Body of pancreas (tissue), 4 donors: ENCODE measurements around the gene WRNIP1. TPM values are rescaled to one million over a fixed set of nuclear protein-coding genes. Genes with fewer than 3 reads are reported as not detected.

Source experiments
- ATAC-seq: fragments of 150-250 bp; one replicate; pipeline ENCODE4 v1.9.1; 2016
- DNase-seq, 4 donors: peaks; one replicate each; pipeline ENCODE4 v3.0.0-alpha.2; 2019
- H3K27ac ChIP-seq, 4 donors: fragments of 200-600 bp; sonication (generic); 1 replicate in 3 of 4; 2 replicates in 1 of 4; pipeline versions ENCODE4 v1.5.1 to v1.6.1; 2016 to 2019; ENCODE audit warnings: mild to moderate bottlenecking in 1 of 4, mixed read lengths in 1 of 4, moderate library complexity in 1 of 4
- H3K27me3 ChIP-seq, 2 donors: fragments of 200-600 bp; sonication (generic); one replicate each; pipeline ENCODE4 v1.6.0; 2016; ENCODE audit warnings: mild to moderate bottlenecking in 1 of 2
- H3K36me3 ChIP-seq, 2 donors: fragments of 200-600 bp; sonication (generic); replicated peaks in 1 of 2; 2 replicates each; pipeline ENCODE4 v1.5.1; 2016; ENCODE audit warnings: low read depth in 2 of 2; ENCODE audit not compliant: insufficient read depth in 1 of 2
- H3K4me1 ChIP-seq: fragments of 200-600 bp; sonication (generic); one replicate; pipeline ENCODE4 v1.6.0; 2016
- H3K4me3 ChIP-seq, 2 donors: fragments of 200-600 bp; sonication (generic); 1 replicate in 1 of 2; 2 replicates in 1 of 2; pipeline ENCODE4 v1.5.1; 2016 to 2019
- H3K9me3 ChIP-seq, 3 donors: fragments of 200-600 bp; sonication (generic); 1 replicate in 2 of 3; 2 replicates in 1 of 3; pipeline ENCODE4 v1.5.1; 2016
- POLR2A ChIP-seq, 3 donors: fragments of 450-650 bp; IDR thresholded peaks; one replicate each; pipeline ENCODE4 v1.6.1; 2016; ENCODE audit warnings: antibody characterized with exemption in 3 of 3, mild to moderate bottlenecking in 2 of 3
- WGBS, 2 donors: methylation state at CpG; one replicate each; pipeline ENCODE4 v1.1.5; 2017; 5-methylcytosine and 5-hydroxymethylcytosine counted together
- intact Hi-C: fragments of 100-400 bp; cut with DNase I; formaldehyde crosslinking; loops from one replicate; pipeline ENCODE4 v1.15.1; 2023
- total RNA-seq, 2 donors: library from RNA; depleted of rRNA; stranded (reverse); fragments of >200 nt; gene quantifications; one replicate each; pipeline ENCODE4 v1.1.0, GENCODE V29; 2016
- TF ChIP-seq, protein P1 (sequence below), 7 experiments: fragments of 450-650 bp in 4 of 7; fragments of 200-600 bp in 3 of 7; sonication (generic) in 3 of 7; IDR thresholded peaks; one replicate each; pipeline ENCODE4 v1.5.1; 2016 to 2019; ENCODE audit warnings: antibody characterized with exemption in 7 of 7

WRNIP1 gene
- total RNA-seq, 2 donors from 2014 or later: 61.0 to 62.0 TPM

DNA sequence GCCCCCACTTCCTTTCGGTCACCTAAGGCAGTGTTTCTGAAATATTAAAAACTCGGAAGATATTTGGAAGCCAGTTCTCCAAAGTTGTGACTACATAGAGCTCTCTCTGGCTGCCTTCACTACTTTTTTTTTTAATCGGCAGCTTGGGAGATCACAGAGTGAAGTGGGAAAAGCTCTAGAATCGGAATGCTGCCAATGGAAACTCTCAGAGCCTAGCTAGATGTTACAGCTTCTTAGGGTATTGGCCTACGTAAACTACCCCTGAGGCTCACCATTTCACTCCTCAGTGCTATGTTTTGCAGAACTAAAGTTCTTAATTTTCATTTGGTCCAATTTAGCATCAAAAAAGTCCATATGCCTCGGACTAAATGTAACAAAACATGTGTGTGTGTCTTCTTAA is 61.9 kb downstream of the WRNIP1 start:
- ATAC-seq: no peak
- peaks cover 4% of the 10 kb centered on the region for H3K4me1 ChIP-seq
- no peaks in the 10 kb centered on the region for H3K27me3 ChIP-seq
- no peak for DNase-seq
- no peak overlapping the region for H3K4me3 ChIP-seq
- H3K27ac ChIP-seq: no peak overlapping the region
- intact Hi-C loops: no loop called here
- no peaks in the 10 kb centered on the region for H3K36me3 ChIP-seq
- no peaks in the 10 kb centered on the region for H3K9me3 ChIP-seq
- 81 to 82% methylated on average over 6 of the region's 6 CpGs for WGBS, 2 donors
- no peak for TF ChIP-seq POLR2A (IDR thresholded peaks at IDR 0.05)
- TF ChIP-seq, protein P1, sequence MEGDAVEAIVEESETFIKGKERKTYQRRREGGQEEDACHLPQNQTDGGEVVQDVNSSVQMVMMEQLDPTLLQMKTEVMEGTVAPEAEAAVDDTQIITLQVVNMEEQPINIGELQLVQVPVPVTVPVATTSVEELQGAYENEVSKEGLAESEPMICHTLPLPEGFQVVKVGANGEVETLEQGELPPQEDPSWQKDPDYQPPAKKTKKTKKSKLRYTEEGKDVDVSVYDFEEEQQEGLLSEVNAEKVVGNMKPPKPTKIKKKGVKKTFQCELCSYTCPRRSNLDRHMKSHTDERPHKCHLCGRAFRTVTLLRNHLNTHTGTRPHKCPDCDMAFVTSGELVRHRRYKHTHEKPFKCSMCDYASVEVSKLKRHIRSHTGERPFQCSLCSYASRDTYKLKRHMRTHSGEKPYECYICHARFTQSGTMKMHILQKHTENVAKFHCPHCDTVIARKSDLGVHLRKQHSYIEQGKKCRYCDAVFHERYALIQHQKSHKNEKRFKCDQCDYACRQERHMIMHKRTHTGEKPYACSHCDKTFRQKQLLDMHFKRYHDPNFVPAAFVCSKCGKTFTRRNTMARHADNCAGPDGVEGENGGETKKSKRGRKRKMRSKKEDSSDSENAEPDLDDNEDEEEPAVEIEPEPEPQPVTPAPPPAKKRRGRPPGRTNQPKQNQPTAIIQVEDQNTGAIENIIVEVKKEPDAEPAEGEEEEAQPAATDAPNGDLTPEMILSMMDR (IDR thresholded peaks at IDR 0.05): no peak

DNA sequence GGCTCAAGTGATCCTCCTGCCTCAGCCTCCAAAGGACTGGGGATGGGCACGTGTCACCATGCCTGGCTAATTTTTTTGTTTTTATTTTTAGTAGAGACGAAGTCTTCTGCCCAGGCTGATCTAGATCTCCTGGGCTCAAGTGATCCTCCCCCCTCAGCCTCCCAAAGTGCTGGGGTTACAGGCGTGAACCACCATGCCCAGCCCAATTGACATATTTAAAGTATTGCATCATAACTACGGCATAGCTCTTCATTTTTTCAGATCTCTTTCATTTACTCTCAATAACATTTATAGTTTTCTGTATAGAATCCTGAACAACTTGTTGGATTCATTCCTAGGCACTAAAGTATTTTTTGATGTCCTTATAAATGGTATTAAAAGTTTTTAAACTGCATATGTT is 63.4 kb downstream of the WRNIP1 start:
- Histone ChIP-seq H3K27ac (no peak overlapping the region), H3K9me3 (no peaks in the 10 kb centered on the region), H3K4me1 (peaks cover 4% of the 10 kb centered on the region), H3K27me3 (no peaks in the 10 kb centered on the region), H3K36me3 (peaks cover 0 to 2% of the 10 kb centered on the region in 2 donors), H3K4me3 (no peak overlapping the region)
- WGBS, 2 donors: 83 to 87% methylated on average over 4 of the region's 4 CpGs
- ATAC-seq (no peak), DNase-seq (no peak)
- TF ChIP-seq, protein P1 (IDR thresholded peaks at IDR 0.05): no peak
- no peak for TF ChIP-seq POLR2A (IDR thresholded peaks at IDR 0.05)
- intact Hi-C loops: no loop called here

DNA sequence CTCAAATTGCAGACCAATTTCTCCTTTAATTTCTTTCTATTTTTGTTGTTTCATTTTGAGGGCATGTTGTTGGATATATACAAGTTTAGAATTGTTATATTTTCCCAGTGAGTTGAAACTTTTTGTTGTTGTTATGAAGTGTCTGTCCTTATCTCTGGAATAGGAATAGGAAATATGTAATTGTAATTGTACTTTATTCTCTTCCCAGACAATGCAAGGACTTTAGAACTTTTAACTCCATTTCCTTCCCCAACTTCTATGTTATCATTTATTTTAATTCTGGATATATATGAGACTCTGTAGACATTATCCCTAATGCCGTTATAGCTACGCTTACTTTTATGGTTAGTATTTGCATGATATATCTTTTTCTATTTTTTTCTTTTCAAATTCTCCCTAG is 64.1 kb downstream of the WRNIP1 start:
- no peak for TF ChIP-seq POLR2A (IDR thresholded peaks at IDR 0.05)
- TF ChIP-seq, protein P1 (IDR thresholded peaks at IDR 0.05): no peak
- ATAC-seq (no peak), DNase-seq (no peak)
- peaks cover 0 to 5% of the 10 kb centered on the region in 2 donors for H3K36me3 ChIP-seq
- H3K27me3 ChIP-seq: no peaks in the 10 kb centered on the region
- H3K9me3 ChIP-seq: no peaks in the 10 kb centered on the region
- H3K4me3 ChIP-seq: no peak overlapping the region
- no peak overlapping the region for H3K27ac ChIP-seq
- 83 to 94% methylated on average over 2 of the region's 2 CpGs for whole genome bisulfite sequencing, 2 donors
- H3K4me1 ChIP-seq: peaks cover 4% of the 10 kb centered on the region
- intact Hi-C loops: no loop called here

DNA sequence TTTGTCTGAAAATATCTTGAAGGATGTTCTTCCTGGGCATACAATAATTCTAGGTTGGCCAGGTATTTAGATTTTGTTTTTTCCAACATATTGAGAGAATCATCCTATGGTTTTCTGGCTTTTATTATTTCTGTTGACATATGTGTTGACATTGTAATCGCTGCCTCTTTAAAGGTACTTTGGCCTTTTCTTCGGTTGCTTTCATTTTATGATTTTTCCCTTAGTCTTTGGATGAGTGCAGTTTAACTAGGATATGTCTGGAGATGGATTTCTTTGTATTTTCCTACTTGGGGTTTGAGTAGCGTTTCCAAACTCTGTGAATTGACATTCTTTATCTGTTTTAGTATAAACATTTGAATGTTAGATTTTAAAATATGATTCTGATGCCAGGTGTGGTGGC is 65.0 kb downstream of the WRNIP1 start:
- TF ChIP-seq, protein P1 (IDR thresholded peaks at IDR 0.05): no peak
- TF ChIP-seq POLR2A (IDR thresholded peaks at IDR 0.05): no peak
- Histone ChIP-seq H3K27ac (peak overlapping the region in 1 of 4 donors; percentile 19), H3K36me3 (peaks cover 0 to 10% of the 10 kb centered on the region in 2 donors), H3K9me3 (no peaks in the 10 kb centered on the region), H3K4me1 (peaks cover 4% of the 10 kb centered on the region), H3K4me3 (no peak overlapping the region), H3K27me3 (no peaks in the 10 kb centered on the region)
- intact Hi-C loops: no loop called here
- DNase-seq: no peak
- ATAC-seq: no peak
- WGBS, 2 donors: 31 to 42% methylated on average over 3 of the region's 3 CpGs

DNA sequence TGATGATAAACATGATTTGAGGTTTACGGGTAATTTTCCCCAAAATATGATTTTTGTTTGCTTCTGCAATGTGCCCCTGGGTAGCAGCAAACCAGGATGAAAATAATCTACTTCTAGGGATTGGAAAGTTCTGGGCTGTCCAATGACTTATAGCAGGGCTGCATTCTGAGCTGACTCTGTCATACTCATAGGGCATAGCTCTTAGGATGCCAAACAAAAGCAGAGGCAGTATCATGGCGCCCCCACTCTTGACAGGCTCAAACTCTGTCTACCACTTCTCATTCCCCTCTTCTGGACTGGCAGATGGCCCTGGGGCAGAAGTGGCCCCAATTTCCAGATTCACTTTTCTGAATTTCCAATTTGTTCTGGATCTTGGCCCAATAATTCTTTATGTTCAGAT is 66.2 kb downstream of the WRNIP1 start:
- peak; percentile 29 for ATAC-seq
- WGBS, 2 donors: 78 to 93% methylated on average over 2 of the region's 2 CpGs
- H3K4me3 ChIP-seq: no peak overlapping the region
- H3K27ac ChIP-seq: peak overlapping the region in 2 of 4 donors; percentile 1 to 33
- H3K27me3 ChIP-seq: no peaks in the 10 kb centered on the region
- TF ChIP-seq, protein P1 (IDR thresholded peaks at IDR 0.05): no peak
- no peak for TF ChIP-seq POLR2A (IDR thresholded peaks at IDR 0.05)
- peaks cover 14% of the 10 kb centered on the region for H3K4me1 ChIP-seq
- no peak for DNase-seq
- peaks cover 0 to 12% of the 10 kb centered on the region in 2 donors for H3K36me3 ChIP-seq
- intact Hi-C loops: no loop called here
- no peaks in the 10 kb centered on the region for H3K9me3 ChIP-seq
